Stimulated activated CD8-positive, alpha-beta memory T cell treated with anti-CD3 and anti-CD28 coated beads, Interleukin-12 subunit alpha, Interleukin-12 subunit beta, amount 100 ng/mL, for 24 hours (primary cell): ENCODE data around the gene APOL5.

Experiments
- DNase-seq: peaks from one replicate; pipeline ENCODE4 v3.0.0-alpha.2; 2020; ENCODE audit errors: extremely low read depth

APOL5 gene

GRCh38 chr22:35742342-35743100 lies 24.8 kb downstream of the APOL5 start:
- DNase-seq = no peak

DNA sequence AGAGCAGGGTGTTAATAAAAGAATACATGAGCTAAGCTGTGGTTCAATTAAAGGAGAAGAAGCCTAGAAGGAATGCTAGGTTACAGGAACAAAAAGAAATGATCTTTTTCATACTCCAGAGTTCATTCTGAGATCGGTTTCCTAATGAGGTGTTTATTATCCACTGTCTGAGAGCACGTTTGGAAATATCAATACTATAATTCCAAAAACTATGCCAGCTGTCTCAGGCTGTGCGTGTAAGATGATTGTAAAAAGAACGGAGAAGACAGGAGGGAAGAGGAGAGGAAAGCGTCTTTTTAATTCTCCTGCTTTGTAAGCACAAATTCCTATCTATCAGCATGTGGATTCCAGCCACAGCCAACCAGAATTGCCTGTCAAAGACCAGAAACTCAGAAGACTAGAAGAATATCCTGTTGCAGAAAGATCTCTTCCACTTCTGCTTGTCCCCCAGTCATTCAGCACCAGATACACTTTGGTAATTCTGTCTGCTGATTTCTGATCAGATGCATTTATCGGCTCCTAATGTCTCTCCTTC lies 25.7 kb downstream of the APOL5 start:
- no peak for DNase-seq

- DNase-seq = no peak
These were observed 28.6 kb downstream of the APOL5 start for GRCh38 chr22:35746248-35746647.

DNA sequence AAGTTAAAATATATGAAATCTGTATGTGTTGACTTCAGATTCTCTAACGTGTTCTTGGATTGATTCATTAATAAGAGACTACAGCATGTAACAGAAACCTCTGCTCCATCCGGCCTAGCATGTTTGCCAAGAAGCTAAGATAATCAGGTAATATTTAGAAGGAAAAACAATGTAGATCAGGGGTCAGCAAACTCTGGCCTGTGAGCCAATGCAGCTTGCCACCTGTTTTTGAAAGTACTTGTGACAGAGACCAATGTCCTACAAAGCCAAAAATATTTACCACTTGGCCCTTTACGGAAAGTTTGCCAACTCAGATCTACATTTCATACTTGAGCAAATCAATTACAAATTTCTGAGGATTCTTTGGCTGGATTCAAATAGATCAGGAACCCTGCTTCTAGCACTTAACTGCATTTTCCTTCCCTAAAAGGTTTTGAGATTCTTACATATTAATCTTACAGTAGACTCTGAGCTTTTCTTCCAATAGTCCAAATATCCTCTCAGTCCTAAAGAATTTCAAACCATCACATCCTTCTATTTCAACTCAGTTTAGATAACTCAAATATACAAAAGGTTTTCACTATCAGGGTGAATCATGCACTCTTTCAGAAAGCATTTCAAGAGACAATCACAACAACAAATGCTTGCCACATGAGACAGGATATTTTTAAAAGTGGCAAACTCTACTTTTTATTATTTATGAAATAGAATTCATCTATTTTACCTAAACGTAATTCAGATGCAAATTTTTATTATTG lies 29.5 kb downstream of the APOL5 start:
- DNase-seq = no peak

GRCh38 chr22:35749808-35750207 lies 32.1 kb downstream of the APOL5 start:
- DNase-seq = no peak

DNA sequence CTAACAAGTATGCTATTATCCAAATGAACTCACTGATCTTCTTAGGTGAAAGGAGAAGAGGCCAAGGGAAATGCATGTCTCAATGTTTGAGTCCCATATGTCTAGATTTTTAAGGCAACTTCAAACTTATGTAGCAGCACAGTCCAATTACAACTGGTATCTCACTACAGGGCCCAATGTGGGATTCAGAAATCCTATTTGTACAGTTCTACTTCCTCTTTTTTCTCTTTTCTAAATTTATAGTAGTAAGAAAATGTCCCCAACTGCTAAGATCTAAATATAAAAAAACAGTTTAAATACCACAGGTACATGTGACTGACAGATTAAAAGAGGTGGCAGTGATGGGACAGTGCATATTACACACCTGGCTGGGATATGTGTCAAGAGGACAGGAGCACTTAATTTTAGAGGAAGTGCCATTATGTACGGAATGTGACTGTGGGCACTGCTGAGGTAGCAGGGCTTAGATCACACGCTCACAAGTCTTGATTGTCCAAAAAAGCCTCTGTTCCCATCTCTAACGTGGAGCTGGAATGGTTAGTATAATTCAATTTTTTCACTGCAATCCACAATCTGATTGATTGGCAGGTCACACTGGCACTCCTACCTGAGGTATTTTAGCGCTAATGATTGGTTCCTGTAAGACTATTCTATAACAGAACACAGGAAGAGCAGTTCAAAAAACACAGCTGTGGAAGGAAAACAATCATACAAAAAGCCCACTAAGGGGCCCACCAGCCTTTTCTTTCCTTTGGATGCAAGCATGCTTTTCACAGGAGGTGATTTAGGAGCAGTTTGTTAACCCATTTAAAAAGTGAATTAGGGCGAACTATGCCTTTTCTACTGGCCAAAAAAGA lies 34.6 kb downstream of the APOL5 start:
- no peak for DNase-seq

- no peak for DNase-seq
These were observed 35.2 kb downstream of the APOL5 start for GRCh38 chr22:35752863-35753189.

DNA sequence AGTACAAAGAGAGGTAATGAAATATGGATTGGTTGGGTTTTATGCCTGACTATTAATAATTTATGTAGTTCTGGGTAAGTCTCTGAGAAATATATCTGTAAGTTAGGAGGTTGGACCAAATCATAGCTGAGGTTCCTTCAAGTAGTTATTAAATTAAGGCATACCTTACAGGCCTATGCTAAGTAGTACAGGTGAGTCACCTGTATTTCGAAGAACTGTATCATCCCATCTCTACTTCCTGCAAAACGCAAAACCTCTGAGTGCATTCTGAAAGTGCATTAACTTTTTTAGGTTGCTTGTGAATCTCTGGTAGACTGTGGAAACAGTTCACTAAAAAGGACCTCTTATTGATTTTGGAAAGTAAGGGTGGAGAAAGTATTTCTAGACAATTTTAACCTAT lies 37.1 kb downstream of the APOL5 start:
- DNase-seq = no peak

DNA sequence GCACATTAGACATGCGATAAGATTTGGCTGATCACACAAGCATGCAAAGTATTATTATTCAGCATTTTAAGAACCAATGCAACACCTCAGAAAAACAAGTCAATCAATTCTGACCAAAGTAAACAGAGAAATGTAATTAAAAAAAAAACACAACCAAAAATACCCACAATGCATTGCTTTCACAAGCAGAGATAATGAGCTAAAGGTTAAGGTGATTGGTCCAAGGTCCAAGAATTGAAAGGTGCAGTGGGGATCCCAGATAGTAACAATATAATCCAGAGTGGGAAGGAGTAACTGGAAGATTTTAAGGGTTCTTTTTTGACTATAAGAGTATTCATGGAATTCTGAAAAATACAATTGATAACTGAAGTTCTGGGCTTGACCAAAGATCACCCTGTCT lies 39.0 kb downstream of the APOL5 start:
- no peak for DNase-seq

GRCh38 chr22:35758394-35758793 lies 40.7 kb downstream of the APOL5 start:
- no peak for DNase-seq

DNA sequence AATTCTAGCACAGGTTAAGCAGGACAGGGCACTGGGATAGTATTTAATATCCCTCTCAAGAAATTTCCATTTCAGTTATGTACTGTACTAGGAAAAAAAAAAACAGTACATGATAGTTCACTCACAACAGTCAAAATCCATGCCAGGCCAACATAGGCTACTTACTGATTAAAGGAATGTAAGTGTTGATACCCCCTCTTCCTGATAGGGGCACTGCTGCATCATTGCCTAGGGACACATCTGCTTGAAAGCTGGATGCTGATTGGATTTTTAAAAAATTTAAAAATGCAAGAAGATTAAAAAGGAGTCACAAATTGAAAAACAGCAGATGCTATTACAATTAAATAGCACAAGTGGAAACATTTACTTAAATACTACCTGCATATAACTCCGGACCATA lies 43.4 kb downstream of the APOL5 start:
- DNase-seq = no peak

DNA sequence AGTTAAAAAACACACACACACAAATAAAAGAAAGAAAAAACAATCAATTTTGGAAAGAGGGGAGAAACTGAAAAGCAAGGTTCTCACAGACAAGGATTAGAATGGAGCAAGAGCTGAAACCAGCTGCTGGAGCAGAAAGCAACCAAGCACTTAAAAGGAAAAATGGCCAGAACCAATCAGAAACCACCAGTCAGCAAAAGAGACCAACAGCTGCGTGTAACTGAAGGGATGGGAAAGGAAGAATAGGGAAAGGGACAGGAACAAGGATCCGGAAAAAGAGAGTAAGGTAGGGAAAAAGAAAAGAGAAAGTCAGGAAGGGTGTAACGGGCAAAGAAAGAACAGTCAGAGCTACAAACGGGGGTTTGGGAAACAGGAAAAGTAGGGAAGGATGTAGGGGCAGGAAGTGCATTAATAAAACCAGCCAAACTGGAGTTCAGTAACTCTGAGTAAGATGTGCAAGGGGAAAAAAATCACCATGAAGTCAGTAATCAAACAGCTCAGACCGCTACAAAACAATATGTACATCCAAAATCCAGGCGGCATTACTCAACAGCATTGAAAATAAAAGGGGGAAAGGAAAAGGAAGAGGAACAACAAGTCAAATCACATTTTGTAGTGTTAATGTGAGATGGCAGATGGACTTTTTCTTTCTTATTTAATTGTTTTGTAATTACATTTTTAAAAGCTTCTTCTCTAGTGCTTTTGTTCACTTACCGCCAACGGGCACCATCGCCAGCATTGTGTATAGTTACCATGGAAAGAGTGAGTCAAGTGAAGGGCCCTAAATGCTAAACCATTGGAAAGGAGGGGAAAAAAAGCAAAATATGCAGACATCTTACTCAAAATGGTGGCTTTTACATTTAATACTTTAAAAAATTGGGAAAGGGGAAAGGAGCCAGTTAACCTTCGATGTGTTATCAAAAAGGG lies 49.2 kb downstream of the APOL5 start:
- DNase-seq = no peak

GRCh38 chr22:35769974-35770373 lies 52.3 kb downstream of the APOL5 start:
- DNase-seq = no peak

- DNase-seq = no peak
These were observed 57.7 kb downstream of the APOL5 start for GRCh38 chr22:35775339-35775738.

- no peak for DNase-seq
These were observed 59.8 kb downstream of the APOL5 start for GRCh38 chr22:35777335-35777975.
